ENCODE results near the gene MPO. TPM values are rescaled to one million over a fixed set of nuclear protein-coding genes. Genes with fewer than 3 reads are reported as not detected.

Gene MPO
- total and polyA plus RNA-seq, 9 of the 15 experiments (the other 6 are each of a cell fraction or from before 2014, with no cell fraction given), result 0.04 to 0.47 (median 0.39) TPM; not detected in 6

- Histone ChIP-seq H2AFZ (ENCODE audit: low read depth, low read length) (no peak overlapping the region; the same call in 1 of the 2 replicates), H3K36me3 (ENCODE audit: control insufficient read depth, insufficient read depth, low read length) (no peaks in the 10 kb centered on the region), H3K9ac (ENCODE audit: insufficient read depth in 1 of 2, low read depth in 2 of 2, low read length in 2 of 2) (no peak overlapping the region), H3K9me3 (replicated peaks; ENCODE audit: control insufficient read depth, insufficient read depth, low read depth, low read length) (no peaks in the 10 kb centered on the region), H3K27me3 (ENCODE audit: control insufficient read depth in 2 of 2, insufficient read depth in 2 of 2, low read length in 2 of 2) (peaks cover 0 to 11% of the 10 kb centered on the region in 2 experiments; a peak in 3 of 5 replicates), H3K4me2 (ENCODE audit: insufficient read depth, low read length) (no peak overlapping the region), H3K27ac (ENCODE audit: extremely low read depth, low read depth, low read length) (no peak overlapping the region), H3K9me1 (ENCODE audit: control insufficient read depth, insufficient read depth, low read length) (no peaks in the 10 kb centered on the region), H4K20me1 (replicated peaks; ENCODE audit: control insufficient read depth, insufficient read depth, low read length) (no peaks in the 10 kb centered on the region), H3K4me3 (no peak overlapping the region), H3K79me2 (ENCODE audit: control insufficient read depth, insufficient read depth, low read length) (no peaks in the 10 kb centered on the region), H3K4me1 (replicated peaks in 1 of 2; ENCODE audit: control insufficient read depth in 2 of 2, insufficient read depth in 2 of 2, low read length in 2 of 2) (peaks cover 2 to 5% of the 10 kb centered on the region in 2 experiments; a peak in 3 of 5 replicates)
- in situ Hi-C loops (cut with MboI) (no loop called here), intact Hi-C loops (cut with micrococcal nuclease) (loop anchor here (5.0 kb wide), 1 partner anchor 133 kb away; no protein-coding TSS in a partner anchor)
- FAIRE-seq, result no peak
- ATAC-seq, result peak; percentile 61; the same call in 1 of the 3 replicates
- POLR2A ChIA-PET, result no interaction called here
- BruUV-seq (replicated peaks), result no TSS peak
- WGBS (ENCODE audit: insufficient coverage, low coverage, missing lambda C conversion rate), result 13% methylated on average over 7 of the region's 8 CpGs
- CTCF ChIA-PET (ENCODE audit: low intra/inter-chr PET ratio), result interaction anchor here (0.8 kb wide), 1 partner anchor 35 kb away, joined by 3 read pairs; no protein-coding TSS in a partner anchor
- no peak for DNase-seq (ENCODE audit: extremely low read depth in 1 of 4, low spot score in 3 of 4)
- TF ChIP-seq ZNF644 (tag; IDR thresholded peaks at IDR 0.05; ENCODE audit: low read depth) (no peak), ZEB2 (IDR thresholded peaks at IDR 0.05) (peak; percentile 33; the same call in 1 of the 2 replicates), ZNF668 (CRISPR knock-in tag; IDR thresholded peaks at IDR 0.05) (no peak), NFATC3 (IDR thresholded peaks at IDR 0.05) (no peak), BCOR (IDR thresholded peaks at IDR 0.05) (no peak), ZNF766 (CRISPR knock-in tag; conservative IDR thresholded peaks at IDR 0.05) (no peak), CTBP1 (IDR thresholded peaks at IDR 0.05; ENCODE audit: borderline replicate concordance) (no peak), ZNF408 (CRISPR knock-in tag; IDR thresholded peaks at IDR 0.05; ENCODE audit: low read depth) (no peak), PHF21A (IDR thresholded peaks at IDR 0.05; ENCODE audit: borderline replicate concordance, low read depth) (no peak), ARID2 (IDR thresholded peaks at IDR 0.05) (no peak), CTCFL (IDR thresholded peaks at IDR 0.05; ENCODE audit: borderline replicate concordance, insufficient read depth, low read depth, low read length, poor library complexity, severe bottlenecking) (peak; percentile 41), MNT (conservative IDR thresholded peaks at IDR 0.05) (no peak), ATF4 (CRISPR knock-in tag; IDR thresholded peaks at IDR 0.05) (no peak), ZBTB9 (CRISPR knock-in tag; IDR thresholded peaks at IDR 0.05) (no peak), KAT8 (IDR thresholded peaks at IDR 0.05; ENCODE audit: low read depth) (no peak), NR3C1 (CRISPR knock-in tag; IDR thresholded peaks at IDR 0.05) (no peak), MXI1 (IDR thresholded peaks at IDR 0.05; ENCODE audit: low read depth, low read length) (no peak), ZNF324 (CRISPR knock-in tag; IDR thresholded peaks at IDR 0.05) (no peak), ETS2 (tag; IDR thresholded peaks at IDR 0.05; ENCODE audit: borderline replicate concordance, poor library complexity, severe bottlenecking) (no peak)
Measured at GRCh38 chr17:58254803-58255202, 25.9 kb downstream of the MPO start.
